NCI-H82 treated with DMSO at 0.1 percent for 48 hours (cell line): ENCODE data around the gene ZNF407.

Experiments
- DNase-seq: peaks from one replicate; lab custom pipeline; 2025; ENCODE audit not compliant: unreplicated experiment; lab: John Stamatoyannopoulos, UW

ZNF407 gene

DNA sequence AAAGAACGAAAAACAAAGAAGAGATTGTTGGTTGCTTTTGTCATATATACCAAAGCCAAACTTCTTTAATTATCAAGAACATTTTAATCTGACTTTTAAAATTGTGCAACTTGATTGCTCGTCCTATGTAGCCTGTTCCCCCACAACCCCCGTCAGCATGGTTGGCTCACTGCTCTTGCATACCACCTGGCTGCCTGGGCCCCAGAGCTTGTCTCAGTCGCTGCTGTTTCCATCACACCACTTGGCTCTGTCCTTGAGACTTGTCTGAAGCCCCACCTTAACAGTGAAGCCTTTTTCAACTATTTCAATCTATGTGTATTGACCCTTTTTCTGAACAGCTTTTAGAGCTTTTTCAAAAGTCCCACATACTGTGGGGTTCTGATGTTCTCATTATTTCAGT lies 270.8 kb downstream of the ZNF407 start:
- DNase-seq, result no peak

DNA sequence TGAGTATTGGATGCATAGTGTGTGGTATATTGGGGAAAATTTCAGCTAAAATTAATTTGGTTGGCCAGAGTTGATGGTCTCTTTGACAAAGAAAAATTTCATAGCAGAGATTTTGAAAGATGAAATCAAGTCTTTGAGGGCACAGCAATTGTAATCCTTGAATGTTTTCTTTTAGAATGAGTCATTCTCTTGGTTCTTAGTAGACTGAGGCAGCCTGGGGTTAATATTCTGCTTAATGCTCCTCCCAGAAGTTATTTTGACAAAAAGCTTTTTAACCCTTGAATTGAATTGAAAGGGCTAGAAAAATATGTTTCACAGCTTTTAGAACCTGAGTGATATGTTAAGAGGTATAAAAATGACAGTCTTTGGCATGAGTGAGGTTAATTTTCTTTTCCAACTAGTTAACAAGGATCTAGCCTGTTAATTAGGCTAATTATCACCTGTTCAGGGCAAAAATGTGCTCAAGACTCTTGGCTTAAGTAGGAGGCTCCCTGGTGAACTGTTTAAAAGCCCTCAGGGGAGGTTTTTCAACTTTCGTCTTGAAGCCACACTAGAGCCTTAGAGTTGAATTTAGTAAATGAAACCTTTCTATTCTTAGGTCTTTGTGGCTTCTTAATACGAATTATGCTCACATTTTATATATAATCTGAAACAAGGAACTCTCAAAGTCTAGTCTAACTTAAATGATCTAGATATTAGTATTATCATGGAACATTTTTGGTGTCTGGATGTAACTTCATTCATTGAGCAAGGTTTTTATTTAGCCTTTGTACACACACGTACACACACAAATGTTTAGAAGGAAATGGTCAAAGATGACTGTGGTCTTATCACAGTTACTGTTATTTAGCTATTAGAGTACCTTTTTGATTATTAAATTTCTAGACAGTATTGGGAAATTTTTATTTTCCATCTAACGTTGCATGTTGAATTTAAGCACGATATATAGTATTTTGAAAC lies 272.5 kb downstream of the ZNF407 start:
- DNase-seq, result no peak

DNA sequence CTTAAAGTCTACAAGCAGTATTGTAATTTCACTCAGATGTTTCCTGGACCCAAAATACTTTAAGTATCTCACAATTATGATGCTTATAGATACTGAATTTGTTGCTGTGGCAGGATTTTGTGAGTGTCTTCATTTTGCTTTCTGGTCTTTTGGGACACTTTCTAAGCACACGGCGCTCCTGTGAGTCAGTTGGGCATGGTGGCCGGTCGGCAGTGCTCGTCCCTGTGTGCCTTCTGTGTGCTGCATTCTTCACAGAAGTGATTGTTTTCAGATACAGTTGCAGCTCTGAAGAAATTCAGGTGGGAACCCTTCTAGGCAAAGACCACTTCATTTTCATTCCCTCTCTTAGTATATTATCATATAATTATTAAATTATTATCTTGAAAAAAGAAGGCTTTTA lies 273.3 kb downstream of the ZNF407 start:
- no peak for DNase-seq

DNA sequence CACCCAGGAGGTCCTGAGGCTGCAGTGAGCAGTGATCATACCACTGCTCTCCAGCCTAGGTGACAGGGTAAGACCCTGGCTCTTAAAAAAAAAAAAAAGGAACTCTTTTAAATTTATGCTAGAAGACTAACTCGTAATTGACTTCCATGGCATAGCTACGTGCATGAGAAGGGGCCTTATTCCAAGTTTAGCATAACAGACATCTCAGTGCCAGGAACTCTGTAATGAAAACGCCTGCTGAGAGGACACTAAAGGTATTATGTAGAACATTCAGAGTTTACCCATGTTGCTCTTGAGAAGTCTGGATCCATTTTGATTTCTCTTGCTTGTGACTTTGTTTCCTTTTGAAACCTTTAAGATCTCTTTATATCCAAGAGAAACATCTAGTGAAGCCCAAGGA lies 276.0 kb downstream of the ZNF407 start:
- DNase-seq, result no peak

DNA sequence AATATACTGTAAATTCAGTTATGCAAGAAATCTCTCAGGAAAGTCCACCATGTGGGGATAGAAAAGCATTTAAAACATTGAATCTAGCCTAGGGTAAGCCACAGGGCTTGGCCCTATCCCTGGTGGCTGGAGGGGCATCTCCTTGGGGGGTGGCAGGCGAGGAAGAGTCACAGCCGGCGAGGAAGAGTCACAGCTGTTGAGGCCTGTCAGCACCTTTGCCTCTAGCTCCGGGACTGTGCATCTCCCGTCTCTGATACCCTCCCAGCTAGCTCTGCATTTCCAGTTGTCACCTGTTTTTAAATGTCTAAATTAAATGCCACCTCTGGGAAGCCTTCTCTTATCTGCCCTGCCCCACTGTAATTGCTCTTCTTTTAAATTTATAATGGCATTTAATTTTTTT lies 276.7 kb downstream of the ZNF407 start:
- DNase-seq, result no peak

DNA sequence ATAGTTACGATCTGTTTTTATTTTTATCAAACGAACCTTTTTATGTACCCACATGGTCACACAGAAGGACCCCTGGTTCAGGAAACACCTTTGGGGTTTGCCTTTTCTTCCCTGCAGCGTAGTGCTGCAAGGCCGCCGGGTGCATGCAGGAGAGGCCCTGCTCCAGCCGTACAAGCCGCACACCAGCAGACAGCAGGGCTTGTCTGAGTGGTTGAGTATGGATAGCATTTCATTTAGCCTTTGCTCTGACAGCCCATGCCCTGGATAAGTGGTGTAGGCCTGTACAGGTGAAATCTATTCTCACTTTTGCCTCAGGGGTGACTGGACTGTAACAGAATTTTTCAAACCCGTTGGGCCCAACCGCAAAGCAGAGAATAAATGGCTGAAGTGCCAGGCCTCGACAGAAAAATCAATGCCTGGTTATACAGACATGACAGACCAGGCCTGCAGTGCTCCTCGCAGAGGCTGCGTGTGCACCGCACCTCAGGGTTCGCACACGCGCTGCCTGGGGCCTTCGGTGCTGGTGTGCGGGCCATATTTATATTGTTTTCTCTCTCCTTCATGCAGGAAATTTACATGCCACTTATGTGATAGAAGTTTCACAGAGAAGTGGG lies 279.1 kb downstream of the ZNF407 start:
- DNase-seq, result no peak

DNA sequence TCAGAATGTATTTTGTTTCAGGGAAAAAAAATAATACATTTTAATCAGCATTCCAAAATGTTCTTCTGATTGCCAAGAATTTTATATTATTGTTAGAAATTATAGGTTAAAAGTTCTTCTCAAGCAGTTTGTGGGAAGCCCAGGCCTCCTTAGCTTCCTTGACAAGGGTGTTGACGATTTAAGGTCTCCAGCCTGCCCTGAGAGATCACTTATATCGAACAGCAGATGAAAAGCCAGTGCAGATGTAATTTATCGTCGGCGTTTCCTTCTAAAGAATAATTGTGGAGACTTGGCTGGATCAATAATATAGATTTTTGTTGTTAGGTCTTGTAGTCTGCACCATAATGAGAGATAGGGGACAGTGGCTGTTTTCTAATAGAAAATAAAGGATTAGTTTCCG lies 280.6 kb downstream of the ZNF407 start:
- no peak for DNase-seq

DNA sequence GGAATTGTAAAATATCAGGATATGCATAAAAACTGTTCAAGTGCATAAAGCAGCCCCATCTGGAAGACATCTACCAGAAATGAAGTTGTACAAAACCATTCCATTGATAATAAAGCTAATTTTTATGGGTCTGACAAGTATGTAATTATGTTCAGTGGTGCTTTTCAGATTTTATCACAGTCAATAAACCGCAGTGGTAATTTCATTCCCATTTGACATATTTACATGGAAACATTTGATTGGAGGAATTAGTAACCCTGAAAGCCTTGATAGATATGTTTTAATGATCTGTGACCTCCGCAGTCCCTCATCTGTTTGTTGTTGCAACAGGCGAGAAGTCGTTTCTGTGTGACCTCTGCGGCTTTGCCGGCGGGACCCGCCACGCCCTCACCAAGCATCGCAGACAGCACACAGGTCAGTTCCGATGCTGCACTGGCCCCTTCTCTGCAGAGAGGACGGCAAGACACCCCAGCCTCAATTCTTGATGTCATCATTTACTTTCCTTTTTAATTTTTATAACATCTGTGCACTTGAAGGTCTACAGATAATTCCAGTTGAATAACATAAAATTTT lies 283.1 kb downstream of the ZNF407 start:
- no peak for DNase-seq

DNA sequence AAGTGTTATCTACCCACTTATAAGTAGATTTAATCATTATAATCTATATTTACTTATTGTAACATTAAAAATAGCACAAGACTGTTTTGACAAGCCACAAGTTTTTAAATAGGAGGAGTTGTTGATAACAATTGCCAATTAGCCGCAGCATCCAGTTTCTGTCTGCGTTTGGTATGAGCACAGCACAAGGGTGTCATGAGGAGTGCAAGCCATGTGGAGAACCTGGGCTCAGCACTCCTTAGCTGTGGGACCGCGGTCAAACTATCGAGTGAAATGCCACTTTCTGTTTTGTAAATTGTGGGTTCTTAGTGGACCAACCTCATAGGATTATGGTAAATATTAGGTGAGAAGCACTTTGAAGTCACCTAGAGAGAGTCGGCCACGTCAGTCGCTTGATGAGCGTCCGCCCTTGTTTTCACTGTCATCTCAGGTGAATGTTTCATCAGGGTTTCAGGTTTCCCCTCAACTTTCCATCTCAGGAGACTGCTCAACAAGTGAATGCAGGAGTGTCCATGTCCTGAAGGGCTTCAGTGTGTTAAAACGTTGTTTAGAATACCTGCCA lies 294.5 kb downstream of the ZNF407 start:
- no peak for DNase-seq

DNA sequence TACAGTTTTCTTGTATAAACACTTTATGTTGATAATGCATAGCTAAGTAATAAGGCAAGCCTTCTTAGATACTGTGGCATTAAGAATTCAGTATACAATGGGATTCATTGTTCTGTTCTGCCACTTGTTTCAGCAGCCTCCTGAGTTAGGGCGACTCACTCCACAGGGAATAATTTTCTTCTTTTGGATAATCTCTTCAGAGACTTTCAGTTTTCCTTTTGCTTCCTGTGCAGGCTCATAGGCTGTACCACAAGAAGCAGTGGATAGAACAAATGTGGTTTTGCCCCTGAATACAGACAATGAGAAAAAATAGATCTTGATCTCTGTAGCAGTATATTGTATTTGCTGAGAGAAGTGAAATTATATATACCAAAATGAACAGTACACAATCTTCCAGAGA lies 298.0 kb downstream of the ZNF407 start:
- no peak for DNase-seq

DNA sequence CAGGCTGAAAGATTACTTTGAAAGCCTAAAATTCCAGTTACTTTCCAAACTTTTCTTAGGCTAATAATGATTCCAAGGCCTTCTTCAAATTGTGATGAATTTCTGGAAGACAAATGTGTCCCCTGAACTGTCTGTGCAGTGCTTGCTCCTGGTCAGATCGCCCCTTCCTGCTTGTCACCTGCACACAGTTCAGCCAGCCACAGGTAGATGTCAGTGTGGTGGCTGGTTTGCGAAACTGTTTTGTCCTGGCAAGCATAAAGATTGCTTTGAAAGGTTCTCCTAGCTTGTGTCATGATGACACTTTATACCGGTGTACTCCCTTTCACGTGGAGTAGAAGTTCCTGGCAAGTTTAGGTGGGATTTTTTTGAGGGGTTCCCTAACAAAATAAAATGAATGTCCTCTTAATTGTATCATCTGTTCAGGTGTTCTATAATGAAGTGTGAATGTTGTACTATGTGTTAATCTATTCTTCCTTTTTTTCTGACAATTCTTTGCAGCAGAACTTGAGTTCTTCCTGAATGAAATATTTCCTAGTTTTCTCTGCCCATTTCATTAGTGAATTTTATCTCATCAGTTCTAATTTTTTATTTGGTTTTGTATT lies 298.8 kb downstream of the ZNF407 start:
- no peak for DNase-seq

DNA sequence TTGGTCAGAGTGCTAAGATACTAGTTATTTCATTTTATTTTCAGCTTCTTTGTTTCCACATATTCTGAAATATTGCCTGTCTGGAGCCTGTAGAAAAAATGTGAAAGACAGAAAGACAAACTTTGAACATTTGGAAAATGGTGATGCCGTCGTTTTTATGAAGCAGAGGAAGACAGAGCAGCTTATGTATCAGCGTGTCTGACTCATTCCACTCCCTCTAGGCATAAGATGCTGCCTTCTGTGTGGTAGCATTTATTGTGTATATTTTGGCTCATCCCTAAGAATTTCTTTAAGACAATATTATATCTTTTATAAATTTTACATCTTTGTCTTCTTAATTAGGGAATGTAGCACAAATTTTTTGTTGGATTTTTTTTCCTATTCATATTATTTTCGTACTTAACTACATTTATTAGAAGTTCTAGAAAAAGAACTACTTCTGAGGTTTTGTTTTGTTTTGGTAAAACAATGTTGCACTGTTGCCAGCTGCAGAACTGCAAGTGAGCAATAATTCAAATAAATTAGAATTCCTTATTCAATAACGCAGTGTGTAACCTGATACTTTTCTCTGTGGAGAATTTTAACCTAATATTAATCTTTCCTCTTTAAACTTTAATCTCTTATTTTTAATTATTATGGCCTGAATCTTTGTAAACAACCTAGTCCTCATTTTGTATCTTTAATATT lies 300.4 kb downstream of the ZNF407 start:
- no peak for DNase-seq

DNA sequence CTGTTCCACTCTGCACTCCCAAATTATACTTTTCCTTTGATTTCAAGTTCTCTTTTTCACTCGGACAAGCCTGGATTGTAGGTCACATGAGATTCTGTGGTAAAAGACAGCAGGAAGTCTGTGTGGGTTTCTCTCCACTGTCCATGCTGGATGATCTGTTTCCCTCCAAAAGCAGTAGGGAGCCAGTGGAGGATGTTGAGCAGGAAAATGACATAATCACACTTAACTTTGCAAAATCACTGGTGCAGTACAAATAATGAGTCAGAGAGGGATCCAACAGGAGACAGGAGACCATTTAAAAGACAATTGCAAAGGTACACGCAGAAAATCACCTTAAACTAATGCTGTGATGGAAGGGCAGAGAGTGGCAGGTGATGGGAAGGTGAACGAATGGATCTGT lies 301.3 kb downstream of the ZNF407 start:
- no peak for DNase-seq

DNA sequence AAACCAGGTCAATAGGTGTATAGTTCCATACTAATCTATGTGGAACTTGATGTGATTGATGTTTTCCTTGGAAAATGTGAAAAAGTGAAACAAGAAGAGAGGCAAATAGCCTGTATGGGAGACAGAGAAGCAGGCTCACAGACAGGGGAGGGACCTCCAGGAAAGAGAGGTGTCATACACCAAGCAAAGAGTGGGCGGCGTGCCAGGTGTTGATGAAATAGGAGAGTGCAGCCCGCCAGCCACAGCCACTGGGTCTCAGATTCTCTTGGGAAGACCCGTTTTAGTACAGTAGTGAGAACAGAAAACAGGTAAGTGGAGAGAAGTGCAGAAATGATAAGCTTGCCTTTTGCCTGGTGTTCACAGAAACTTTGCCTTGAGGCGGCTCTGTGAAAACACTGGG lies 301.9 kb downstream of the ZNF407 start:
- no peak for DNase-seq

DNA sequence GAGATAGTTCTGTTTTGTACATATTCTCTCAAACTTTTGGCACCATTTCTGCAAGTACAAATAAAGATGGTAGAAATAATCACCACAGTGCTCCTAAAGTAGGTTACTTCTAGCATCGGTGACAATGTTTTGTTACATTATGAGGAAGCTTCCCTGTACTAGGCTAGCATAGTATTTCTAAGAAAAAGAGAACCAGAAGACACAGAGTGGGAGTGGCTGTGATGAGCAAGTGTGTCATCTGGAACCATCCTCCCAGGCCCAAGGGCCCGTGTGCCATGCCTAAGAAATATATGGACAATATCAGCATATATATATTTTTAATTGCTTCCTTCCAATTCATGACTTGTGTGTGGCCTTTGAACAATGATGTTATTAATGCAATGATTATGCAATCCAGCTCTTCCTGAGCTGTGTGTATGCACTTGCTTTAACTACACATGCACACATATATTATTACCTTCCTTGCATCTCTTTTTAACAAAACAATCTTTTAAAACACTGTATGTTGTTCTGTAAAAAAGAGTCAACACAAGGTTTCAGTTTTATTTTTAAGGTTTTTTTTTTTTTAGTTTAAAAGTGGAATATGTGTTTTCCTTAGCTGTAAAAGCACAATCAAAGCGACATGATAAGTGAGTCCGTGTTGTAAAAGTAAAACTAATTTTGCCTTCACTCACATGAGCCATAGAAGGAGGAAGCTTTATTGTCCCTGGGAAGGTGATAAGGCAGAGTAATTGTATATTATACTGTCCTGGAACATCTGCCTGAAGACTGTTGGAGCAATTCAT lies 303.9 kb downstream of the ZNF407 start:
- no peak for DNase-seq

DNA sequence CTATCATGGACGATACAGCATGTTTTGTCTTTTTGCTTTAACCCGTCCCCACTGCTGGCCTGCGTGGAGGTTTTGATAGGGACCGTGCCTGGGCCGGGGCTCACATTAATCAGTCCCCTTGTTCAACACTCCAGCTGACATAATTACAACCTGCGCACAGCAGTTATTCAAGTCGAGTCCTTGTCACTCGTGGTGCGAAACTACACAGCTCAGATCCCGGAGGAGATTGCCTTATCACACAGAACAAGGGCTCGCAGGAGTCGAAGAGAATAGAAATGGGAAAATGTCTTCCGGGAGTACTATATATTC lies 304.4 kb downstream of the ZNF407 start:
- DNase-seq, result no peak

DNA sequence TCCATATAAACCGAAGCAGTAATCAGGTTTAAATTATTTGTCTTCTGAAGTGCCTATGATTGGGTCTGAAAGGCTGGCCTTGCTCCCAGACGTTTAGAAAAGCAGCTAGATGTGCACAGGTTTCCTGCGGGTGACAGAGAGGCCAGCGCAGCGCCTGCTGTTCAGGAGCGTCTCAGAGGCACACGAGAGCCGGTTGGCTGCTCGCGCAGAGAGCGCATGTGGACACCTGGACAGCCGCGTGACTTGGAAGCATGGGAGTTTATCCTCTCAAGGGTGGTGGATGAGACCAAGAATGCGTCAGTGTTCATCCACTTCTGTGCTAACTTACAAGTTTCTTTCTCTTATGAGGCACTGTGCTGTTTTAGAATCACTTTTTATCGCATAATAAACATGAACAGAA lies 307.6 kb downstream of the ZNF407 start:
- no peak for DNase-seq

DNA sequence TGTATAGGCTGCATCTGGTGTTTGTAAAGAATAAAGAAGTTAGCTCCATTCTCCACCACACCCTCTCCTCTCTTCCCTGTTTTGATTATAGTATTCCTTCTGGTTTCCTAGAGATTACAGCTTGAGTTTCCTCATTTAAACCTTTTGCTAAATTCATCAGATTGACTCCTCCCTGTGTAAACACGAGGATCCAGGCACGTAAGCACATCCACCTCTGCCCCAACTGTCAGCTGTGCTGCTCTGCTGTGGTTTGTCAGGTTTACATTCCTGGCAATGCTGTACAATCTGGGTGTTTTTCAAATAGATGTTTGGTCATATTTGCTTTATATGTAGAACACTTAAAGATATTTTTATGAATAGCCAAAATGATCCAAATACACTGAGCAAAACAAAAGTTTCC lies 308.5 kb downstream of the ZNF407 start:
- DNase-seq, result no peak

DNA sequence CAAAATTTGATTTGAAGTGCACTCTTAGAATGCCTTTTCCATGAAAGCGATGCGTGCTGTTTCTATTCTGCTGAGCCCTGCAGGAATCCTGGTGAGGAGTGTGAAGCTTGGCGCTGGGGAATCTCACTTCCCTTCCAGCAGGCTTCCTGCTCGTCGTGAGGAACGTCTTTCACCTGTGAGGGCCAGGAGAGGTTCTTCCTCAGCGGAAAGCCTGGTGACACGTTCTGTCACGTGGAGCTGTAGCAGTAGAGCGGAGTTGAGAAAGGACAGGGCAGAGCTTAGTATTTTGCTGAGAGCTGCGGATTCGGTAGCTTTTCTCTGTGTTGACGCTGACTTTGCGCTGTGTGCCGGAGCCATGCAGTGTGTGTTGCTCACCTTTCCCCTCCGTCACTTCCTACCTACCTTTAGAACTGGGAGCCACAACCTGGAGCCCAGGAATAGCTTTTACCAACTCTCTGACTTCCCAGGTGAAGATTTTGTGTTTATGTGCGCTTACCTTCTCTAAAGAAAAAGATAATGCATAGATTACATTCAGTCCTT lies 316.5 kb downstream of the ZNF407 start:
- no peak for DNase-seq

DNA sequence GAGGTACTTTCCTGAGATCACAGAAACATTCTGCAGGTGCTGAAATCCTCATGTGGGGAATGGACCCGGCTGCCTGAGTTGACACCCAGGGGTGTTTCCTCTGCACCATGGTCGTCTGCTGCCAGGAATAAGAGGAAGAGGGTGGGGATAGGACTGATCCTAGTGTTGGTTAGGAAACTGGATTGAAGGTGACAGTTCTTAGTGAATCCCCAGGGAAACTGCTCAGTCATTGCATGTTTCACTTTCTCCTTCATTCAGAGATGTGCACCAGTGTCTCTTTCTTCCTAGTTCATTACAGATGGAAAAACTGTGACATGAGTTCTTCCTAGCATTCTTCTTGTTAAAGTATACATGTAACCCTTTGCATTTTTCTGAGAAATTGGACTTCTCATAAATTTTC lies 317.0 kb downstream of the ZNF407 start:
- no peak for DNase-seq
